Left renal pelvis (tissue), 4 donors: ENCODE measurements around the gene ACOXL. TPM values are rescaled to one million over a fixed set of nuclear protein-coding genes. Genes with fewer than 3 reads are reported as not detected.

Experiments used
- DNase-seq, 4 donors: peaks; one replicate each; pipeline ENCODE4 v3.0.0-alpha.2; 2013; ENCODE audit warnings: low read depth in 4 of 4, low spot score in 3 of 4
- polyA plus RNA-seq, 4 donors: library from polyadenylated mRNA; unstranded; fragments of 120-200 nt; gene quantifications; one replicate each; pipeline ENCODE4 v1.2.1, GENCODE V29; 2013; ENCODE audit not compliant: insufficient read length in 4 of 4

The ACOXL gene
- polyA plus RNA-seq, 4 donors: 0.31 to 1.6 (median 0.72) TPM

GRCh38 chr2:110993557-110994231, 261.3 kb downstream of the ACOXL start:
- DNase-seq: no peak

GRCh38 chr2:110994250-110994961, 262.0 kb downstream of the ACOXL start:
- no peak for DNase-seq

- DNase-seq: no peak
Observed at GRCh38 chr2:110995911-110996310, 263.5 kb downstream of the ACOXL start.

- no peak for DNase-seq
Observed at GRCh38 chr2:110997331-110998045, 265.1 kb downstream of the ACOXL start.

GRCh38 chr2:110998311-110998710, 265.9 kb downstream of the ACOXL start:
- no peak for DNase-seq

- no peak for DNase-seq
Observed at GRCh38 chr2:110999626-111000025, 267.3 kb downstream of the ACOXL start.

- no peak for DNase-seq
Observed at GRCh38 chr2:111005307-111005706, 272.9 kb downstream of the ACOXL start.

- DNase-seq: no peak
Observed at GRCh38 chr2:111005821-111006220, 273.4 kb downstream of the ACOXL start.

GRCh38 chr2:111007757-111008688, 275.6 kb downstream of the ACOXL start:
- no peak for DNase-seq

- DNase-seq: no peak
Observed at GRCh38 chr2:111011218-111011617, 278.8 kb downstream of the ACOXL start.

GRCh38 chr2:111015283-111015995, 283.1 kb downstream of the ACOXL start:
- no peak for DNase-seq

- no peak for DNase-seq
Observed at GRCh38 chr2:111017034-111017622, 284.8 kb downstream of the ACOXL start.

- DNase-seq: no peak
Observed at GRCh38 chr2:111017909-111018308, 285.5 kb downstream of the ACOXL start.

GRCh38 chr2:111019381-111019780, 287.0 kb downstream of the ACOXL start:
- no peak for DNase-seq

- DNase-seq: no peak
Observed at GRCh38 chr2:111022633-111023032, 290.3 kb downstream of the ACOXL start.

- DNase-seq: no peak
Observed at GRCh38 chr2:111024496-111024895, 292.1 kb downstream of the ACOXL start.

- DNase-seq: no peak
Observed at GRCh38 chr2:111025288-111025687, 292.9 kb downstream of the ACOXL start.

- DNase-seq: no peak
Observed at GRCh38 chr2:111028720-111029119, 296.3 kb downstream of the ACOXL start.

- no peak for DNase-seq
Observed at GRCh38 chr2:111029181-111029927, 297.0 kb downstream of the ACOXL start.
